Glomerular endothelial cell (primary cell): ENCODE results near the gene ZNF814. TPM values are rescaled to one million over a fixed set of nuclear protein-coding genes. Genes with fewer than 3 reads are reported as not detected.
"Not testable (repeated sequence)": the region's sequence is repeated elsewhere in the genome, so short reads cannot be mapped to it uniquely, and the experiment has no call there.

Source experiments
- DNase-seq: peaks from one replicate; pipeline ENCODE4 v3.0.0-alpha.2; 2011; ENCODE audit warnings: low read depth, low spot score; ENCODE audit errors: extremely low read depth
- total RNA-seq: library from RNA; depleted of rRNA; stranded (reverse); fragments of >200 nt; gene quantifications from 2 replicates; pipeline ENCODE4 v1.2.3, GENCODE V29; 2015

ZNF814 gene
- total RNA-seq = 3.9 and 11.7 TPM in 2 replicates

- DNase-seq = peak; percentile 74
Measured at GRCh38 chr19:57888560-57889231, at the start of gene ZNF814. Gene ZNF814 (minus strand): TSS chr19:57889037. CDS start chr19:57888802, 235 bp downstream.

GRCh38 chr19:57935731-57936130 is 46.9 kb upstream of the ZNF814 start:
- no peak for DNase-seq

GRCh38 chr19:57934820-57935665 is 46.2 kb upstream of the ZNF814 start, which contains the start of gene ZNF418:
Gene ZNF418 (minus strand): TSS chr19:57935402. CDS start chr19:57933822, 1,580 bp downstream.
- peak; percentile 56 for DNase-seq

- no peak for DNase-seq
Measured at GRCh38 chr19:57927587-57927986, 38.8 kb upstream of the ZNF814 start.

GRCh38 chr19:57916168-57916995 is 27.5 kb upstream of the ZNF814 start, which contains the start of gene ZNF417:
Gene ZNF417 (minus strand): TSS chr19:57916592. CDS start chr19:57916411, 181 bp downstream.
- peak; percentile 79 for DNase-seq

GRCh38 chr19:57914531-57914930 is 25.7 kb upstream of the ZNF814 start:
- no peak for DNase-seq

- DNase-seq = no peak
Measured at GRCh38 chr19:57907394-57907793, 18.6 kb upstream of the ZNF814 start.

- DNase-seq = no peak
Measured at GRCh38 chr19:57905258-57905657, 16.4 kb upstream of the ZNF814 start.

GRCh38 chr19:57903618-57904184 is 14.9 kb upstream of the ZNF814 start:
- no peak for DNase-seq

GRCh38 chr19:57900311-57900710 is 11.5 kb upstream of the ZNF814 start:
- DNase-seq = no peak

- not testable (repeated sequence) for DNase-seq
Measured at GRCh38 chr19:57890706-57891105, 1.9 kb upstream of the ZNF814 start.

GRCh38 chr19:57888107-57888559 is 704 bp downstream of the ZNF814 start:
- no peak for DNase-seq

GRCh38 chr19:57887195-57887941 is 1.5 kb downstream of the ZNF814 start:
- no peak for DNase-seq

- DNase-seq = no peak
Measured at GRCh38 chr19:57886046-57886445, 2.8 kb downstream of the ZNF814 start.

GRCh38 chr19:57873883-57874799 is 14.7 kb downstream of the ZNF814 start:
- DNase-seq = not testable (repeated sequence)

GRCh38 chr19:57872450-57872849 is 16.4 kb downstream of the ZNF814 start:
- no peak for DNase-seq

GRCh38 chr19:57870225-57870624 is 18.6 kb downstream of the ZNF814 start:
- DNase-seq = no peak

- not testable (repeated sequence) for DNase-seq
Measured at GRCh38 chr19:57869655-57870054, 19.2 kb downstream of the ZNF814 start.
